ENCODE data around the gene GLTP.

The GLTP gene

GRCh38 chr12:109831365-109831764 lies 49.0 kb downstream of the GLTP start:
- H3K27ac ChIP-seq = no peak overlapping the region
- H3K4me1 ChIP-seq = no peaks in the 10 kb centered on the region
- H3K4me3 ChIP-seq (ENCODE audit: low read depth, low read length) = no peak overlapping the region
- no peak overlapping the region for H2AFZ ChIP-seq
- H3K36me3 ChIP-seq (ENCODE audit: control insufficient read depth, insufficient read depth, low read length) = no peaks in the 10 kb centered on the region
- TF ChIP-seq, protein P1, sequence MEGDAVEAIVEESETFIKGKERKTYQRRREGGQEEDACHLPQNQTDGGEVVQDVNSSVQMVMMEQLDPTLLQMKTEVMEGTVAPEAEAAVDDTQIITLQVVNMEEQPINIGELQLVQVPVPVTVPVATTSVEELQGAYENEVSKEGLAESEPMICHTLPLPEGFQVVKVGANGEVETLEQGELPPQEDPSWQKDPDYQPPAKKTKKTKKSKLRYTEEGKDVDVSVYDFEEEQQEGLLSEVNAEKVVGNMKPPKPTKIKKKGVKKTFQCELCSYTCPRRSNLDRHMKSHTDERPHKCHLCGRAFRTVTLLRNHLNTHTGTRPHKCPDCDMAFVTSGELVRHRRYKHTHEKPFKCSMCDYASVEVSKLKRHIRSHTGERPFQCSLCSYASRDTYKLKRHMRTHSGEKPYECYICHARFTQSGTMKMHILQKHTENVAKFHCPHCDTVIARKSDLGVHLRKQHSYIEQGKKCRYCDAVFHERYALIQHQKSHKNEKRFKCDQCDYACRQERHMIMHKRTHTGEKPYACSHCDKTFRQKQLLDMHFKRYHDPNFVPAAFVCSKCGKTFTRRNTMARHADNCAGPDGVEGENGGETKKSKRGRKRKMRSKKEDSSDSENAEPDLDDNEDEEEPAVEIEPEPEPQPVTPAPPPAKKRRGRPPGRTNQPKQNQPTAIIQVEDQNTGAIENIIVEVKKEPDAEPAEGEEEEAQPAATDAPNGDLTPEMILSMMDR (IDR thresholded peaks at IDR 0.05) = no peak
- no peaks in the 10 kb centered on the region for H3K79me2 ChIP-seq
- H3K9ac ChIP-seq = no peak overlapping the region
- no peaks in the 10 kb centered on the region for H3K27me3 ChIP-seq (ENCODE audit: control insufficient read depth, insufficient read depth, low read length)
- H3K9me3 ChIP-seq (ENCODE audit: control insufficient read depth, low read length) = no peaks in the 10 kb centered on the region
- no peak overlapping the region for H3K4me2 ChIP-seq (ENCODE audit: low read length)

GRCh38 chr12:109830718-109831117 lies 49.6 kb downstream of the GLTP start:
- H3K27me3 ChIP-seq (ENCODE audit: control insufficient read depth, insufficient read depth, low read length) = no peaks in the 10 kb centered on the region
- H3K4me3 ChIP-seq (ENCODE audit: low read depth, low read length) = no peak overlapping the region
- no peaks in the 10 kb centered on the region for H3K36me3 ChIP-seq (ENCODE audit: control insufficient read depth, insufficient read depth, low read length)
- no peak overlapping the region for H3K4me2 ChIP-seq (ENCODE audit: low read length)
- no peaks in the 10 kb centered on the region for H3K9me3 ChIP-seq (ENCODE audit: control insufficient read depth, low read length)
- TF ChIP-seq, protein P1 (IDR thresholded peaks at IDR 0.05) = no peak
- H2AFZ ChIP-seq = no peak overlapping the region
- H3K79me2 ChIP-seq = no peaks in the 10 kb centered on the region
- no peak overlapping the region for H3K9ac ChIP-seq
- H3K4me1 ChIP-seq = no peaks in the 10 kb centered on the region
- no peak overlapping the region for H3K27ac ChIP-seq

DNA sequence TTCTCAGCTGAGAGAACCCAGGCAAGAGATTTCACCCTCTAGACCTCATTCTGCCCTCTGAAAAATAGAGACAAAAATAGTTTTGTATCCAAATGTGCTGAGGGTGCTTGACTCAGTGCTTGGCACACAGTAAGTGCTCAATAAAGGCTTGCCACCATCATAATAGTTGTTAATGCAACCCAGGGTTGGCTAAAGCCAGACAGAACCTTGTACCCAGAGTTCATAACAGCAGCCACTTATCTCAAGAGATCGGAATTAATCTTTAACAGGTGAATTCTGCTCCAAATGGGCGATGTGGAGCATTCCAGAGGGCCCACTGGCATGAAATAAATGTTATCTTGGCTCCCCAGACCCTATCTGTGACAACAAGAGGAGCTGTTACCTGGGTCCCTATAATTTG lies 50.1 kb downstream of the GLTP start:
- no peaks in the 10 kb centered on the region for H3K36me3 ChIP-seq (ENCODE audit: control insufficient read depth, insufficient read depth, low read length)
- no peak overlapping the region for H3K27ac ChIP-seq
- no peaks in the 10 kb centered on the region for H3K9me3 ChIP-seq (ENCODE audit: control insufficient read depth, low read length)
- H3K4me2 ChIP-seq (ENCODE audit: low read length) = no peak overlapping the region
- TF ChIP-seq, protein P1 (IDR thresholded peaks at IDR 0.05) = no peak
- H3K4me1 ChIP-seq = no peaks in the 10 kb centered on the region
- H3K79me2 ChIP-seq = no peaks in the 10 kb centered on the region
- no peak overlapping the region for H3K9ac ChIP-seq
- no peaks in the 10 kb centered on the region for H3K27me3 ChIP-seq (ENCODE audit: control insufficient read depth, insufficient read depth, low read length)
- no peak overlapping the region for H2AFZ ChIP-seq
- no peak overlapping the region for H3K4me3 ChIP-seq (ENCODE audit: low read depth, low read length)

GRCh38 chr12:109829667-109830066 lies 50.7 kb downstream of the GLTP start:
- Histone ChIP-seq H3K4me1 (no peaks in the 10 kb centered on the region), H3K27ac (no peak overlapping the region), H3K27me3 (ENCODE audit: control insufficient read depth, insufficient read depth, low read length) (no peaks in the 10 kb centered on the region)

More at GRCh38 chr12:109829667-109830066, 50.7 kb downstream of the GLTP start:
- Histone ChIP-seq H3K4me2 (ENCODE audit: low read length) (no peak overlapping the region), H3K9ac (no peak overlapping the region), H3K79me2 (no peaks in the 10 kb centered on the region), H3K4me3 (ENCODE audit: low read depth, low read length) (no peak overlapping the region), H3K36me3 (ENCODE audit: control insufficient read depth, insufficient read depth, low read length) (no peaks in the 10 kb centered on the region), H2AFZ (no peak overlapping the region), H3K9me3 (ENCODE audit: control insufficient read depth, low read length) (no peaks in the 10 kb centered on the region)
- TF ChIP-seq, protein P1 (IDR thresholded peaks at IDR 0.05) = no peak

Data from parathyroid adenoma (tissue), 2 donors.